IMR-90 (cell line): ENCODE measurements around the gene UACA. TPM values are rescaled to one million over a fixed set of nuclear protein-coding genes. Genes with fewer than 3 reads are reported as not detected.

Experiments
- ATAC-seq: fragments of 200-7000 bp; cut with Tn5 transposase; 2 replicates; pipeline ENCODE4 v1.9.1; 2020; ENCODE audit warnings: low read depth, mild to moderate bottlenecking, moderate library complexity
- BruUV-seq: library from RNA; stranded (reverse); fragments of 400-500 nt; replicated peaks from 2 replicates; lab custom pipeline; 2021; lab: Mats Ljungman, UMichigan
- CTCF ChIA-PET: fragments of 300-600 bp; formaldehyde crosslinking; extraction: SDS; loops from one replicate; lab custom pipeline; 2021; ENCODE audit warnings: antibody characterized with exemption; lab: Yijun Ruan, JAX
- POLR2A ChIA-PET: fragments of 300-600 bp; sonication (Branson Sonifier 250); formaldehyde crosslinking; loops from one replicate; lab custom pipeline; 2022; ENCODE audit warnings: antibody characterized with exemption; ENCODE audit not compliant: unreplicated experiment; lab: Charles Lee
- DNase-seq: peaks from one replicate; pipeline ENCODE4 v3.0.0; 2013
- H2AFZ ChIP-seq: replicated peaks from 2 replicates; pipeline ENCODE3; 2013; ENCODE audit warnings: low read length, mild to moderate bottlenecking; ENCODE audit not compliant: poor library complexity
- H2AK5ac ChIP-seq: 2 replicates; pipeline ENCODE4 v1.6.1; 2013; ENCODE audit warnings: low read depth, low read length, inconsistent platforms
- H2AK9ac ChIP-seq: replicated peaks from 2 replicates; pipeline ENCODE3; 2013; ENCODE audit warnings: mild to moderate bottlenecking, low read depth, low read length, moderate library complexity; ENCODE audit not compliant: poor library complexity
- H2BK120ac ChIP-seq: 2 replicates; pipeline ENCODE4 v1.6.1; 2013; ENCODE audit warnings: low read depth, low read length, inconsistent platforms
- H2BK15ac ChIP-seq: 3 replicates; pipeline ENCODE4 v1.6.1; 2013; ENCODE audit warnings: low read depth, low read length, inconsistent platforms
- H2BK20ac ChIP-seq: 2 replicates; pipeline ENCODE4 v1.6.1; 2013; ENCODE audit warnings: low read depth, mild to moderate bottlenecking, inconsistent platforms, low read length, moderate library complexity
- H2BK5ac ChIP-seq: 2 replicates; pipeline ENCODE4 v1.6.1; 2013; ENCODE audit warnings: mild to moderate bottlenecking, low read depth, low read length, inconsistent platforms; ENCODE audit not compliant: poor library complexity, severe bottlenecking
- H3K14ac ChIP-seq: replicated peaks from 2 replicates; pipeline ENCODE4 v1.6.1; 2013; ENCODE audit warnings: low read depth, low read length, inconsistent platforms
- H3K18ac ChIP-seq: 2 replicates; pipeline ENCODE4 v1.6.1; 2013; ENCODE audit warnings: low read depth, low read length, control low read depth
- H3K23ac ChIP-seq: 2 replicates; pipeline ENCODE4 v1.6.1; 2013; ENCODE audit warnings: low read depth, low read length, inconsistent platforms
- H3K27ac ChIP-seq: 2 replicates; pipeline ENCODE4 v1.5.1; 2013; ENCODE audit warnings: mild to moderate bottlenecking, control low read depth, low read length; ENCODE audit not compliant: insufficient read depth
- H3K27me3 ChIP-seq: 2 replicates; pipeline ENCODE4 v1.6.1; 2013; ENCODE audit warnings: low read length; ENCODE audit not compliant: control insufficient read depth, insufficient read depth
- H3K36me3 ChIP-seq: 2 replicates; pipeline ENCODE4 v1.6.1; 2013; ENCODE audit warnings: low read length, mixed read lengths; ENCODE audit not compliant: control insufficient read depth, insufficient read depth
- H3K4ac ChIP-seq: 2 replicates; pipeline ENCODE4 v1.6.1; 2013; ENCODE audit warnings: low read depth, low read length, inconsistent platforms
- H3K4me1 ChIP-seq: 2 replicates; pipeline ENCODE4 v1.6.1; 2013; ENCODE audit warnings: low read length, mixed read lengths; ENCODE audit not compliant: control insufficient read depth, insufficient read depth
- H3K4me2 ChIP-seq: 2 replicates; pipeline ENCODE4 v1.6.1; 2013; ENCODE audit warnings: low read depth, mild to moderate bottlenecking, control low read depth, low read length, moderate library complexity
- H3K4me3 ChIP-seq: 2 replicates; pipeline ENCODE4 v1.5.1; 2013; ENCODE audit warnings: low read depth, mild to moderate bottlenecking, control low read depth, low read length, moderate library complexity; ENCODE audit not compliant: insufficient read depth
- H3K56ac ChIP-seq: 2 replicates; pipeline ENCODE4 v1.6.1; 2013; ENCODE audit warnings: low read length, inconsistent platforms; ENCODE audit not compliant: insufficient read depth; ENCODE audit errors: extremely low read depth
- H3K79me1 ChIP-seq, 2 experiments: 2 replicates each; pipeline ENCODE4 v1.6.1; 2013; ENCODE audit warnings: low read length in 2 of 2, inconsistent platforms in 1 of 2, low read depth in 1 of 2
- H3K9ac ChIP-seq: 2 replicates; pipeline ENCODE4 v1.6.1; 2013; ENCODE audit warnings: low read depth, low read length, control low read depth
- H3K9me1 ChIP-seq: 2 replicates; pipeline ENCODE4 v1.6.1; 2013; ENCODE audit warnings: low read length, inconsistent platforms; ENCODE audit not compliant: insufficient read depth
- H3K9me3 ChIP-seq: 2 replicates; pipeline ENCODE4 v1.6.1; 2013; ENCODE audit warnings: low read length; ENCODE audit not compliant: control insufficient read depth, insufficient read depth
- H4K20me1 ChIP-seq: 2 replicates; pipeline ENCODE4 v1.6.1; 2013; ENCODE audit warnings: low read length, inconsistent platforms; ENCODE audit not compliant: insufficient read depth
- H4K5ac ChIP-seq: 2 replicates; pipeline ENCODE4 v1.6.1; 2013; ENCODE audit warnings: mild to moderate bottlenecking, low read depth, low read length, control low read depth
- H4K8ac ChIP-seq, 2 experiments: 2 replicates each; pipeline ENCODE4 v1.6.1; 2013; ENCODE audit warnings: low read depth in 2 of 2, low read length in 2 of 2, control low read depth in 1 of 2, inconsistent platforms in 1 of 2
- H4K91ac ChIP-seq: 2 replicates; pipeline ENCODE4 v1.6.1; 2013; ENCODE audit warnings: low read depth, low read length, inconsistent platforms; ENCODE audit not compliant: insufficient read depth
- BHLHE40 ChIP-seq: fragments of 150-350 bp; IDR thresholded peaks from 2 replicates; pipeline ENCODE4 v1.6.1; 2016; ENCODE audit warnings: mild to moderate bottlenecking, low read depth, low read length
- CEBPB ChIP-seq: IDR thresholded peaks from 2 replicates; pipeline ENCODE4 v1.6.1; 2012; ENCODE audit warnings: low read depth, low read length, improper control_type of control experiment
- CHD1 ChIP-seq: IDR thresholded peaks from 2 replicates; pipeline ENCODE4 v1.6.1; 2012; ENCODE audit warnings: low read depth, low read length, improper control_type of control experiment
- CTCF ChIP-seq: conservative IDR thresholded peaks from 2 replicates; pipeline ENCODE4 v1.5.1; 2012; ENCODE audit warnings: mild to moderate bottlenecking, low read depth, low read length, improper control_type of control experiment
- FOS ChIP-seq: fragments of 150-350 bp; IDR thresholded peaks from 2 replicates; pipeline ENCODE4 v1.6.1; 2016; ENCODE audit warnings: low read depth, low read length
- MAFK ChIP-seq: IDR thresholded peaks from 2 replicates; pipeline ENCODE4 v1.6.1; 2012; ENCODE audit warnings: low read depth, low read length, improper control_type of control experiment
- MAZ ChIP-seq: IDR thresholded peaks from 2 replicates; pipeline ENCODE4 v1.6.1; 2012; ENCODE audit warnings: low read depth, mild to moderate bottlenecking, low read length, improper control_type of control experiment, moderate library complexity, borderline replicate concordance
- MXI1 ChIP-seq: IDR thresholded peaks from 2 replicates; pipeline ENCODE4 v1.6.1; 2012; ENCODE audit warnings: low read depth, mild to moderate bottlenecking, low read length, moderate library complexity, borderline replicate concordance
- NFE2L2 ChIP-seq: fragments of 150-350 bp; IDR thresholded peaks from 2 replicates; pipeline ENCODE4 v1.6.1; 2016; ENCODE audit warnings: low read depth, mild to moderate bottlenecking, low read length
- POLR2A ChIP-seq: IDR thresholded peaks from 2 replicates; pipeline ENCODE4 v1.6.1; 2012; ENCODE audit warnings: mild to moderate bottlenecking, low read depth, low read length
- RAD21 ChIP-seq: IDR thresholded peaks from 2 replicates; pipeline ENCODE4 v1.6.1; 2012; ENCODE audit warnings: low read length, improper control_type of control experiment
- RCOR1 ChIP-seq: IDR thresholded peaks from 2 replicates; pipeline ENCODE4 v1.6.1; 2012; ENCODE audit warnings: mild to moderate bottlenecking, low read length, improper control_type of control experiment; ENCODE audit not compliant: insufficient replicate concordance
- RFX5 ChIP-seq: IDR thresholded peaks from 2 replicates; pipeline ENCODE4 v1.8.0; 2012; ENCODE audit warnings: low read depth, mild to moderate bottlenecking, low read length, moderate library complexity
- SMC3 ChIP-seq: fragments of 150-350 bp; IDR thresholded peaks from 2 replicates; pipeline ENCODE4 v1.6.1; 2016; ENCODE audit warnings: low read depth, mild to moderate bottlenecking, antibody characterized with exemption, low read length, moderate library complexity
- USF2 ChIP-seq: fragments of 150-350 bp; IDR thresholded peaks from 2 replicates; pipeline ENCODE4 v1.6.1; 2017; ENCODE audit warnings: mild to moderate bottlenecking, antibody characterized with exemption, low read length, low read depth
- WGBS, 2 experiments: methylation state at CpG; one replicate each; pipeline versions ENCODE4 v1.1.5 to v1.1.7; 2013; ENCODE audit warnings: missing lambda C conversion rate in 2 of 2; ENCODE audit not compliant: insufficient read length in 1 of 2; ENCODE audit errors: extremely low coverage in 2 of 2; 5-methylcytosine and 5-hydroxymethylcytosine counted together
- dilution Hi-C: fragments of 300-500 bp; cut with HindIII; formaldehyde crosslinking; loops from one replicate; pipeline ENCODE4 v1.14.3; 2018; ENCODE audit warnings: low sequenced_read_pairs; ENCODE audit not compliant: unreplicated experiment
- in situ Hi-C: fragments of 300-500 bp; cut with MboI; formaldehyde crosslinking; loops from 3 replicates; pipeline ENCODE4 v1.14.3; 2019; ENCODE audit warnings: low sequenced_read_pairs, inconsistent platforms, mixed read lengths
- intact Hi-C: fragments of 100-400 bp; cut with micrococcal nuclease; formaldehyde crosslinking; loops from 2 replicates; pipeline ENCODE4 v1.10.0; 2022
- polyA plus RNA-seq, 3 experiments: library from polyadenylated mRNA; depleted of rRNA; stranded (reverse); fragments of >200 nt; gene quantifications; 2 replicates each; pipeline ENCODE4 v1.2.3, GENCODE V29; 2012; ENCODE audit warnings: low replicate concordance in 1 of 3
- total RNA-seq: library from RNA; depleted of rRNA; stranded (reverse); fragments of >200 nt; gene quantifications from 2 replicates; pipeline ENCODE4 v1.2.3, GENCODE V29; 2012
- TF ChIP-seq, protein P1 (sequence below): fragments of 150-350 bp; IDR thresholded peaks from 2 replicates; pipeline ENCODE4 v1.6.1; 2016; ENCODE audit warnings: low read depth, mild to moderate bottlenecking, low read length, moderate library complexity, borderline replicate concordance

The UACA gene
- total and polyA plus RNA-seq, 2 of the 4 experiments (the other 2 are of a cell fraction), result 156 to 507 TPM

- intact Hi-C loops, result no loop called here
These were observed 152.8 kb downstream of the UACA start for GRCh38 chr15:70610541-70610940.

More at GRCh38 chr15:70610541-70610940, 152.8 kb downstream of the UACA start:
- Histone ChIP-seq H4K91ac (no peak overlapping the region), H3K4me3 (no peak overlapping the region), H3K4me1 (peaks cover 8% of the 10 kb centered on the region; the same call in 1 of the 2 replicates), H3K56ac (no peak overlapping the region), H3K27ac (no peak overlapping the region), H3K14ac (no peak overlapping the region), H2BK20ac (no peak overlapping the region), H4K8ac (no peak overlapping the region), H3K9me3 (0 out of 2 replicates have a peak, but pooled peaks cover 2% of the 10 kb centered on the region), H4K20me1 (no peaks in the 10 kb centered on the region), H3K79me1 (no peaks in the 10 kb centered on the region), H3K23ac (no peak overlapping the region), H3K4me2 (no peak overlapping the region), H3K9ac (no peak overlapping the region), H2BK5ac (no peak overlapping the region), H2BK15ac (no peak overlapping the region), H3K36me3 (no peaks in the 10 kb centered on the region), H3K18ac (no peak overlapping the region), H2BK120ac (no peak overlapping the region), H3K4ac (no peak overlapping the region), H3K9me1 (no peaks in the 10 kb centered on the region; the same call in 1 of the 2 replicates), H4K5ac (no peak overlapping the region), H3K27me3 (peaks cover 5% of the 10 kb centered on the region; the same call in 1 of the 2 replicates), H2AFZ (no peak overlapping the region), H2AK5ac (no peak overlapping the region), H2AK9ac (no peak overlapping the region)
- TF ChIP-seq RAD21 (no peak), CTCF (no peak), BHLHE40 (no peak), FOS (no peak), SMC3 (no peak), POLR2A (no peak), RCOR1 (no peak), MAFK (no peak), CHD1 (no peak), USF2 (no peak), NFE2L2 (no peak), CEBPB (no peak), RFX5 (no peak), MXI1 (no peak), MAZ (no peak)
- TF ChIP-seq, protein P1, sequence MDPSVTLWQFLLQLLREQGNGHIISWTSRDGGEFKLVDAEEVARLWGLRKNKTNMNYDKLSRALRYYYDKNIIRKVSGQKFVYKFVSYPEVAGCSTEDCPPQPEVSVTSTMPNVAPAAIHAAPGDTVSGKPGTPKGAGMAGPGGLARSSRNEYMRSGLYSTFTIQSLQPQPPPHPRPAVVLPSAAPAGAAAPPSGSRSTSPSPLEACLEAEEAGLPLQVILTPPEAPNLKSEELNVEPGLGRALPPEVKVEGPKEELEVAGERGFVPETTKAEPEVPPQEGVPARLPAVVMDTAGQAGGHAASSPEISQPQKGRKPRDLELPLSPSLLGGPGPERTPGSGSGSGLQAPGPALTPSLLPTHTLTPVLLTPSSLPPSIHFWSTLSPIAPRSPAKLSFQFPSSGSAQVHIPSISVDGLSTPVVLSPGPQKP, result no peak
- in situ Hi-C loops (no loop called here), dilution Hi-C loops (no loop called here)
- DNase-seq, result no peak
- ChIA-PET CTCF (no interaction called here), POLR2A (no interaction called here)
- ATAC-seq, result peak; percentile 10; the same call in 1 of the 2 replicates
- no CpG with 5 or more reads among the region's 2 CpGs for WGBS, 2 experiments
- BruUV-seq, result no TSS peak
